Activated naive CD4-positive, alpha-beta T cell treated with anti-CD3 and anti-CD28 coated beads, Interleukin-2, amount 50 U/mL, for 16 hours (primary cell): ENCODE data around the gene SH2B3.
"Not testable (repeated sequence)": the region's sequence is repeated elsewhere in the genome, so short reads cannot be mapped to it uniquely, and the experiment has no call there.

Source experiments
- DNase-seq: peaks from one replicate; pipeline ENCODE4 v3.0.0-alpha.2; 2020

Gene SH2B3

GRCh38 chr12:111467092-111467856, 61.6 kb downstream of the SH2B3 start:
- DNase-seq, result no peak

DNA sequence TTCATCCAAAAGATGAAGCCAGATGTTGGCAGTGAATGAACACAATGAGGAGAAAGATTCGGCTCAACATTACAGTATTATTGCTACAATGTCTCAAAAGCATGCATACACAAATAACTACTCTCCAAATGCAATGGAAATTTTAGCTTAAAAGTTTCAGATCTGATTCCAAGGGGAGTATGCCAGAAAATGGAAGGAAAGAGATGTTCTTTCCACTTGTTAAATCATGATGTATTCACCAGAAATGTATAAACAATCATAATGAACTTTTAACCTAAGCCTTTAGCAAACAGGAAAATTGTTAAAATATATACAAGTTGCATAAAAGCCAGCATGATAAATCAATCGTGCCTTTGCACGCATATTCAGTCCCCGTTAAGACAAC, 62.1 kb downstream of the SH2B3 start:
- DNase-seq, result no peak

DNA sequence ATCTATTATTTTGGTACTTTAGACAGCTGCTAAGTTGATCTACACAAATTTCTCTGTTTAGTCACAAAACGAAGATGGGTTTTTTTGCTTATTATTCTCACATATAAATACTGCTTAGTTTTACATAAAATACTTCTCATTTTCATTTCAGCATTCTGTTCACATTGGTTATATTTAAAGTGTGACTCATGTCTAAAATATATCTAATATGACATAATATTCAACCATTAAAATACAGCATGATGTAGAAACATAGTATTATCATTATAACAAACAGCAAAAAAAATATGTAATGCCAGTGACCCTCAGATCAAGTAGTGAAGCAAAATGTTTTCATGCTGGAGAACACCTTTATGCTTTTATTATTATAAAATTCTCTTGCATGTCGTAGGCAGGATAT, 63.7 kb downstream of the SH2B3 start:
- DNase-seq, result no peak

GRCh38 chr12:111471236-111471635, 65.5 kb downstream of the SH2B3 start:
- no peak for DNase-seq

DNA sequence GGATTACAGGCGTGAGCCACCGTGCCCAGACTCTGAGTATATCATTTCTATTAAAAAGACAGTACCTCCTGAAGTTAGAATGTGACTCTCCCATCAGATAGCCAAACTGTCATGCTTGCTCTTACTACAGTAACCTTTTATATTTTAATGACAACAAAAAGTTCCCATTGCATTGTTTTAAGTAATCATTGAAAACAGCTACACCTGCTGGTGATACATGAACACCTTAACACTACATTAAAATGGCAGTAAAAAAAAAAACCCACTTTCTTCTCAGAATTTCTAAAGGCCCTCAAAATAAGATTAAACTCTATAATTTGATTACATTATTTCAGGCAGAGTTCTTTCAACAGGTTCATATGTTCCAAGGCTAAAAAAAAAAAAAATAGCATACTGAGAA, 76.7 kb downstream of the SH2B3 start:
- no peak for DNase-seq

DNA sequence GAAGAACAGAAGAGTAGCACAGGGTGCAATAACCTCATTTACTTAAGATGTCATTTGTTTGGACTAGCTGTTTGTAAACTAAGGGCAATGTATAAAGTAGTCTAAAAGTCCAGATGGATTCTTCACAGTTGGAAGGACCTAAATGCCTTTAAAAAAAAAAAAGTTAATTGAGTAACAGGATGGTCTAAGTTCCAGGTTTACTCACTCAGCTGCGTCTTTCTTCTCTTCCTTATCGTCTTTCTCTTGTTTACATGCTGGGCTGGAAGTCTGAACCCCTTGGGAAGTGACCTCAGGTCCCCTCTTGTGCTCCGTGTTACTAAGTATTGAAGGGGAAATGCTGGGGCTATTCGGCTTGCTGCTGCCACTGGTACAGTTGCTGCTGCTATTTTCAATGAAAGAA, 82.5 kb downstream of the SH2B3 start:
- no peak for DNase-seq

DNA sequence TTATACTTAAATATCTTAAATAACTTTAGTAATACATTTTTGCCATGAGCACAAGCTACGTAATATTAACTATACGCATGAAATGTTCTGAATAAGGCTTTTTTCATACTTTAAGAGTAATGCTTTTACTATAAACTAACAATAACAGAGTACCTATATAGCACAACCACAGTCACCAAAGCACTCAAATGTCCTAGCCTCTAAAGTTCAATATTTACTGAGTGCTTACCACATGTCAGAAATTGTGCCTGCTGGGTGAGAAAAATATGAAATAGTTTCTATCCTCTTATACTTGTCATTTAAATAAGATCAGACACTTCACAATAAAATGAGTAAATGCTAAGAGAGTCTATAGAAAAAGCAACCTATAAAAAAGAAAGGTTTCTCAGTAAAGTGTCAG, 83.1 kb downstream of the SH2B3 start:
- DNase-seq, result no peak

GRCh38 chr12:111492979-111493378, 87.3 kb downstream of the SH2B3 start:
- DNase-seq, result not testable (repeated sequence)

GRCh38 chr12:111494676-111495075, 89.0 kb downstream of the SH2B3 start:
- DNase-seq, result no peak
